ENCODE measurements around the gene PHKB.

- TF ChIP-seq POLR2A (IDR thresholded peaks at IDR 0.05): no peak
- no peak for TF ChIP-seq CTCF (IDR thresholded peaks at IDR 0.05)
Measured at GRCh38 chr16:47712276-47713224, 251.4 kb downstream of the PHKB start.

Data from gastroesophageal sphincter (tissue), 3 donors.